Renal pelvis (tissue), 4 donors: ENCODE data around the gene TMEM267. TPM values are rescaled to one million over a fixed set of nuclear protein-coding genes. Genes with fewer than 3 reads are reported as not detected.
"Not testable (repeated sequence)": the region's sequence is repeated elsewhere in the genome, so short reads cannot be mapped to it uniquely, and the experiment has no call there.

ENCODE experiments used
- DNase-seq: peaks from one replicate; pipeline ENCODE4 v3.0.0-alpha.2; 2013
- polyA plus RNA-seq, 3 donors: library from polyadenylated mRNA; unstranded; fragments of 120-200 nt; gene quantifications; one replicate each; pipeline ENCODE4 v1.2.1, GENCODE V29; 2013; ENCODE audit not compliant: insufficient read length in 3 of 3

The TMEM267 gene
- polyA plus RNA-seq, 3 donors, result 16.4 to 21.4 (median 18.0) TPM

DNA sequence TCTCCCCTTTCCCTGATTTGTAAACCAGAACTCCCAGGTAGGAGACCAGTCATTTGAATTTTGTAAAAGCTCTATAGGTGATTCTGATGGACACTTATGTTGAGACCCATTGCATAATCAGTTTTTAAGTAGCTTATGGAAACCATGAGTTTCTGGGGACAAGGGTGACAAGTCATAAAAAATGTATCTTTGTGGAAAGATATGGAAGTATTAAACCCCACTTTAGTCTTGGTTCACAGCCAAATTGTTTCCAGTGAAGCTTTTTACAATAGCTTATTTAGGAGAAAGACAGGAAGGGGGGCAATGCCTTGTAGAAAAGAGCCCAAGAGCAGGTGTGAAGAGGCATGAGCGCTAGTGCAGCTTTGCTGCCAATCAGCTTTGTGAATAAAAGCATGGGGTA lies 71.0 kb downstream of the TMEM267 start:
- no peak for DNase-seq

DNA sequence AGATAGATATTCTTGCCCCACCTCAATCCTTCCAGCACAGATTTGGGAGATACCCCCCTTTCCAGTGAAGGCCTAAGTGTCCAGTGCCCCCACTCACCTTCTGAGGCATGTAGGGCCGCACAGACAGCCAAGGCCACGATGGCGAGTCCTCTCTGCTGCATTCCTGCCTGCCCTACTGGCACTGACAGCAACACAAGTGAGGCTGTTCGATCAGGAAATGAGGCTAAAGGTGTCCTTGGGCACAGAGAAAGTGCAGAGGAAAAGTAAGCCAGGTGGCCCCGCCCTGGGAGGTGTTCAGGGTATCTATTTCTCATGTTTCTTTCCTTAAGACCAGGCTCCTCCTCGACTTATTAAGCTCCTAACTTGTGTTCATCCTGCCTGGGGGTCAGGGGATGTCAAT lies 71.5 kb downstream of the TMEM267 start, which contains the start of gene CCL28:
CCL28 (minus strand) TSS at position 236 of the 400 bp plus-strand sequence; CDS start at position 161, 75 bp downstream.
- no peak for DNase-seq

DNA sequence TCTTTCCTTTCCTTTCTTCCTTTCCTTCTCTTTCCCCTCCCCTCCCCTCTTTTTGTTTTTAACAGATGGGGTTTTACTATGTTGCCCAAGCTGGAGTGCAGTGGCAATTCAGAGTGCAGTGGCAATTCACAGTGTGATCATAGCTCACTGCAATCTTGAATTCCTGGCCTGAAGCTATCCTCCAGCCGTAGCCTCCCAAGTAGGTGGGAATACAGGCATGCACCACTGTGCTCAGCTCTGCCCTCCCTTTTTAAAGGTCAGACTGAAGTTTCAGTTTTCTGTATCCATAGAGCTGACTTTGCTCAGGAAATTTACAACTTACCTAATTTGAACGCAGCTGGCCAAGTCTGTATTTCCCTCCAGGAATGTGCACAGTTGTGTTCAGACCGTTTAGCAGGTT lies 72.2 kb downstream of the TMEM267 start:
- no peak for DNase-seq

DNA sequence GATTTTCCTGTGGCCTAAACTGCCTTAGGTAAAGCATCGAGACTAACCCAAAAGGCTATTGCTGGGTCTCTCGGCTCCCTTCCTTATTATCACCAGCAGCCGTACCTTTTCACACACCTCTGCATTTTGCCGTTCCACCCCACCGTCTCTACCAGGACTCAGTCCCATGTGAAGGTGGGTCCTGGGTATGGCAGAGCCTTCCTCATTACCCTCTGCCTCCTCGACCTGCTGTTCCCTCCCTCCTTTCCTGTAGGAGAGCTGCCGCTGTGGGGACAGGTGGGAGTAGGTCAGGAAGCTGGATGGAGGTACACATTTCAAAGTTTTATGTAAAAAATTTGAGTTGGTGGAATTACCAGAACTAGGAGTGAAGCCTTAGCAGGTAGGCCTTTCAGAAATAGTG lies 73.3 kb downstream of the TMEM267 start:
- no peak for DNase-seq

DNA sequence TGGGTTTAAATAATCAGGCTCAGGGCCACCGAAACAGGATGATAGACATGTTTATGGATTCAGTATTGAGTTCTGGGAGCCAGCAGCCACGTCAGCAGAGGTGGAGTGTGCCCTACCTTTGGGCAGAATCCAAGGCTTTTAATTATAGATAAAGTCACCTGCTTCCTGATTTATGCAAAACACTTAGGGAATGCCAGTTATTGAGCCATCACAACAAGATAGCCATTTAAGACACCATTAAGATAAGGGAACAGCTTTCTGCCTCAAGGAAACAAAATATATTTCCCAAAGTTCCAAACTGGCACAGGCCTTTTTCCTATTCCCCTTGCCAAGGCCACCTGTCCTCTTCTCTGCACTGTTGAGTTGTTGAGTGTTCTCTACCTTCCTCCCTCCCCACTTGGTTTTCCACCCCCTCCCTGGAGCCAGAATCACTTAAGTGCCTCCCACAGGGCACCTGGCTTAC lies 73.8 kb downstream of the TMEM267 start:
- DNase-seq, result no peak

DNA sequence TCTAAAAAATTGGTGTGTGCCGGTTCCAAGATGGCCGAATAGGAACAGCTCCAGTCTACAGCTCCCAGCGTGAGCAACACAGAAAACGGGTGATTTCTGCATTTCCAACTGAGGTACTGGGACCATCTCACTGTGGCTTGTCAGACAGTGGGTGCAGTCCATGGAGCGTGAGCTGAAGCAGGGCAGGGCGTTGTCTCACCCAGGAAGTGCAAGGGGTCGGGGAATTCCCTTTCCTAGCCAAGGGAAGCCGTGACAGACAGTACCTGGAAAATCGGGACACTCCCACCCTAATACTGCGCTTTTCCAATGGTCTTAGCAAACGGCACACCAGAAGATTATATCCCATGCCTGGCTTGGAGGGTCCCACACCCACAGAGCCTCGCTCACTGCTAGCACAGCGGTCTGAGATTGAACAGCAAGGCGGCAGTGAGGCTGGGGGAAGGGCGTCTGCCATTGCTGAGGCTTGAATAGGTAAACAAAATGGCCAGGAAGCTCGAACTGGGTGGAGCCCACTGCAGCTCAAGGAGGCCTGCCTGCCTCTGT lies 81.1 kb downstream of the TMEM267 start:
- DNase-seq, result not testable (repeated sequence)

DNA sequence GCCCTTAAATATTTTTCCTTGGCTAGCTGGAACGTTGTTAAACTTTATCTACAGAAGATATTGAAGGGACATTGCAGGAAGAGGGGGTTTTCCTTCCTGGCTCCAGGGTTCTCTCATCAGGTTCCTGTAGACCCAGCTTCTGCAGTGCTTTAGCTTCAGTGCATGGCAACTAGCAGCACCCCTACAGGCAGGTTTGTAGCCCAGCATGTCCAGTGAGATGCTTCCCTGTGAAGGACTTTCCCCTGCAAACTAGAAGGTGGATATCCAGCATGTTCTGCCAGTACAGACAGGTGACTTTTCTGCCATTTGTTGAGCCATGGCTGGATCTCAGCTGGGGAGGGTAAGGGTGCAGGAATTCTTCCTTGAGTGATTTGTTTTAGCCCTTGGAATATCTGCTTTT lies 81.8 kb downstream of the TMEM267 start:
- DNase-seq, result no peak

DNA sequence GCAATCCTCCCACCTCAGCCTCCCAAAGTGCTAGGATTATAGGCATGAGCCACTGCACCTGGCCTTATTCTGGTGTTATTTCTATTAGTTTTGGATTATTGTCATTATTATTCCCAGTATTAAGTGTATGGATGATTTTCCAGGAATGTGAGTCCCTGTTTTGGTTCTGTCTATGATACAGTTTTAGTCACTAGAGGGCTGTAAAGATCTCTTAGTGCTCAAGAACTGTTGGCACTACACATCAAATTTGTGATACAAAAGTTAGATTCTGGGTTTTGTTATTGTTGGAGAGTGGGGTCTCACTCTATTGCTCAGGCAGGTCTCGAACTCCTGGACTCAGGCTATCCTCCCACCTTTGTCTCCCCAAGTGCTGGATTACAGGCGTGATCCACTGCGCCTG lies 83.6 kb downstream of the TMEM267 start:
- no peak for DNase-seq

DNA sequence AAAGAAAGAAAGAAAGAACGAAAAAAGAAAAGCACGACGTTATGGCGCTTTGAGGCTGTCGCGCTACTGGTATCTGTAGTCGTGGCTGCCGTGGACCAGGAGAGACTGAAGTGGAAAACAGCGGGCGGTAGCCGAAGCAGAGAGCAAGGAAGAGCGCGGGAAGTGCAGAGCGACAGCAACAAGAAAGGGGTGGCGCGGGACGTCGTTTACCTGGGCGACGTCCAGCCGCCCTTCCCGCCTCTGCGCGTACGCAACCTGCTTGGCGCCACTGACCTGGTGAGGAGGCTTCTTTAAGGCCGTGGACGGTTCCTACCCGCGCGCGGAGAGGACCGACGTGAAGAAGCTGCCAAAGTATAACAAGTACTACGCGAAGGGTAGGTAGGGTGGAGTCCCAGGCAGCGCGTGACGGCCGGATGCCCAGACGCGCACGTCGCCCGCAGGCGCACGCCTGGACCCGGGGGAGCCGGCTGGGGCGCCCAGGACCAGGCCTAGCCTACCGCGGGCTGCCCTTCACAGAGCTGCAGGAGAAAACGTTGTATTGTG lies 86.8 kb downstream of the TMEM267 start:
- peak; percentile 24 for DNase-seq

Other genes with a start within 250 kb of the TMEM267 start
- gene HMGCS1, start 170.5 kb downstream of the TMEM267 start, polyA plus RNA-seq, result 100 to 1,000 TPM; 103 to 144 (median 130) TPM
- gene CCL28, start 71.5 kb downstream of the TMEM267 start, polyA plus RNA-seq, result 1 to 10 TPM; 2.7 to 4.5 (median 3.2) TPM
- 1 to 10 TPM; 4.0 to 7.6 (median 6.1) TPM for gene C5orf34, start 31.3 kb upstream of the TMEM267 start, polyA plus RNA-seq
- gene PAIP1, start 73.2 kb upstream of the TMEM267 start, polyA plus RNA-seq, result 100 to 1,000 TPM; 124 to 152 (median 134) TPM
- 100 to 1,000 TPM in 1 of 3 donors, 10 to 100 TPM in 2; 90.0 to 102 (median 96.5) TPM for gene NNT, start 119.3 kb upstream of the TMEM267 start, polyA plus RNA-seq